IMR-90 (cell line): ENCODE data around the gene ZNF469. TPM values are rescaled to one million over a fixed set of nuclear protein-coding genes. Genes with fewer than 3 reads are reported as not detected.

Experiments
- ATAC-seq: fragments of 200-7000 bp; cut with Tn5 transposase; 2 replicates; pipeline ENCODE4 v1.9.1; 2020; ENCODE audit warnings: low read depth, mild to moderate bottlenecking, moderate library complexity
- BruUV-seq: library from RNA; stranded (reverse); fragments of 400-500 nt; replicated peaks from 2 replicates; lab custom pipeline; 2021; lab: Mats Ljungman, UMichigan
- CTCF ChIA-PET: fragments of 300-600 bp; formaldehyde crosslinking; extraction: SDS; loops from one replicate; lab custom pipeline; 2021; ENCODE audit warnings: antibody characterized with exemption; lab: Yijun Ruan, JAX
- POLR2A ChIA-PET: fragments of 300-600 bp; sonication (Branson Sonifier 250); formaldehyde crosslinking; loops from one replicate; lab custom pipeline; 2022; ENCODE audit warnings: antibody characterized with exemption; ENCODE audit not compliant: unreplicated experiment; lab: Charles Lee
- DNase-seq: peaks from one replicate; pipeline ENCODE4 v3.0.0; 2013
- H2AFZ ChIP-seq: replicated peaks from 2 replicates; pipeline ENCODE3; 2013; ENCODE audit warnings: low read length, mild to moderate bottlenecking; ENCODE audit not compliant: poor library complexity
- H2AK5ac ChIP-seq: 2 replicates; pipeline ENCODE4 v1.6.1; 2013; ENCODE audit warnings: low read depth, low read length, inconsistent platforms
- H2AK9ac ChIP-seq: replicated peaks from 2 replicates; pipeline ENCODE3; 2013; ENCODE audit warnings: mild to moderate bottlenecking, low read depth, low read length, moderate library complexity; ENCODE audit not compliant: poor library complexity
- H2BK120ac ChIP-seq: 2 replicates; pipeline ENCODE4 v1.6.1; 2013; ENCODE audit warnings: low read depth, low read length, inconsistent platforms
- H2BK15ac ChIP-seq: 3 replicates; pipeline ENCODE4 v1.6.1; 2013; ENCODE audit warnings: low read depth, low read length, inconsistent platforms
- H2BK20ac ChIP-seq: 2 replicates; pipeline ENCODE4 v1.6.1; 2013; ENCODE audit warnings: low read depth, mild to moderate bottlenecking, inconsistent platforms, low read length, moderate library complexity
- H2BK5ac ChIP-seq: 2 replicates; pipeline ENCODE4 v1.6.1; 2013; ENCODE audit warnings: mild to moderate bottlenecking, low read depth, low read length, inconsistent platforms; ENCODE audit not compliant: poor library complexity, severe bottlenecking
- H3K14ac ChIP-seq: replicated peaks from 2 replicates; pipeline ENCODE4 v1.6.1; 2013; ENCODE audit warnings: low read depth, low read length, inconsistent platforms
- H3K18ac ChIP-seq: 2 replicates; pipeline ENCODE4 v1.6.1; 2013; ENCODE audit warnings: low read depth, low read length, control low read depth
- H3K23ac ChIP-seq: 2 replicates; pipeline ENCODE4 v1.6.1; 2013; ENCODE audit warnings: low read depth, low read length, inconsistent platforms
- H3K27ac ChIP-seq: 2 replicates; pipeline ENCODE4 v1.5.1; 2013; ENCODE audit warnings: mild to moderate bottlenecking, control low read depth, low read length; ENCODE audit not compliant: insufficient read depth
- H3K27me3 ChIP-seq: 2 replicates; pipeline ENCODE4 v1.6.1; 2013; ENCODE audit warnings: low read length; ENCODE audit not compliant: control insufficient read depth, insufficient read depth
- H3K36me3 ChIP-seq: 2 replicates; pipeline ENCODE4 v1.6.1; 2013; ENCODE audit warnings: low read length, mixed read lengths; ENCODE audit not compliant: control insufficient read depth, insufficient read depth
- H3K4ac ChIP-seq: 2 replicates; pipeline ENCODE4 v1.6.1; 2013; ENCODE audit warnings: low read depth, low read length, inconsistent platforms
- H3K4me1 ChIP-seq: 2 replicates; pipeline ENCODE4 v1.6.1; 2013; ENCODE audit warnings: low read length, mixed read lengths; ENCODE audit not compliant: control insufficient read depth, insufficient read depth
- H3K4me2 ChIP-seq: 2 replicates; pipeline ENCODE4 v1.6.1; 2013; ENCODE audit warnings: low read depth, mild to moderate bottlenecking, control low read depth, low read length, moderate library complexity
- H3K4me3 ChIP-seq: 2 replicates; pipeline ENCODE4 v1.5.1; 2013; ENCODE audit warnings: low read depth, mild to moderate bottlenecking, control low read depth, low read length, moderate library complexity; ENCODE audit not compliant: insufficient read depth
- H3K56ac ChIP-seq: 2 replicates; pipeline ENCODE4 v1.6.1; 2013; ENCODE audit warnings: low read length, inconsistent platforms; ENCODE audit not compliant: insufficient read depth; ENCODE audit errors: extremely low read depth
- H3K79me1 ChIP-seq, 2 experiments: 2 replicates each; pipeline ENCODE4 v1.6.1; 2013; ENCODE audit warnings: low read length in 2 of 2, inconsistent platforms in 1 of 2, low read depth in 1 of 2
- H3K9ac ChIP-seq: 2 replicates; pipeline ENCODE4 v1.6.1; 2013; ENCODE audit warnings: low read depth, low read length, control low read depth
- H3K9me1 ChIP-seq: 2 replicates; pipeline ENCODE4 v1.6.1; 2013; ENCODE audit warnings: low read length, inconsistent platforms; ENCODE audit not compliant: insufficient read depth
- H3K9me3 ChIP-seq: 2 replicates; pipeline ENCODE4 v1.6.1; 2013; ENCODE audit warnings: low read length; ENCODE audit not compliant: control insufficient read depth, insufficient read depth
- H4K20me1 ChIP-seq: 2 replicates; pipeline ENCODE4 v1.6.1; 2013; ENCODE audit warnings: low read length, inconsistent platforms; ENCODE audit not compliant: insufficient read depth
- H4K5ac ChIP-seq: 2 replicates; pipeline ENCODE4 v1.6.1; 2013; ENCODE audit warnings: mild to moderate bottlenecking, low read depth, low read length, control low read depth
- H4K8ac ChIP-seq, 2 experiments: 2 replicates each; pipeline ENCODE4 v1.6.1; 2013; ENCODE audit warnings: low read depth in 2 of 2, low read length in 2 of 2, control low read depth in 1 of 2, inconsistent platforms in 1 of 2
- H4K91ac ChIP-seq: 2 replicates; pipeline ENCODE4 v1.6.1; 2013; ENCODE audit warnings: low read depth, low read length, inconsistent platforms; ENCODE audit not compliant: insufficient read depth
- BHLHE40 ChIP-seq: fragments of 150-350 bp; IDR thresholded peaks from 2 replicates; pipeline ENCODE4 v1.6.1; 2016; ENCODE audit warnings: mild to moderate bottlenecking, low read depth, low read length
- CEBPB ChIP-seq: IDR thresholded peaks from 2 replicates; pipeline ENCODE4 v1.6.1; 2012; ENCODE audit warnings: low read depth, low read length, improper control_type of control experiment
- CHD1 ChIP-seq: IDR thresholded peaks from 2 replicates; pipeline ENCODE4 v1.6.1; 2012; ENCODE audit warnings: low read depth, low read length, improper control_type of control experiment
- MAFK ChIP-seq: IDR thresholded peaks from 2 replicates; pipeline ENCODE4 v1.6.1; 2012; ENCODE audit warnings: low read depth, low read length, improper control_type of control experiment
- MAZ ChIP-seq: IDR thresholded peaks from 2 replicates; pipeline ENCODE4 v1.6.1; 2012; ENCODE audit warnings: low read depth, mild to moderate bottlenecking, low read length, improper control_type of control experiment, moderate library complexity, borderline replicate concordance
- MXI1 ChIP-seq: IDR thresholded peaks from 2 replicates; pipeline ENCODE4 v1.6.1; 2012; ENCODE audit warnings: low read depth, mild to moderate bottlenecking, low read length, moderate library complexity, borderline replicate concordance
- NFE2L2 ChIP-seq: fragments of 150-350 bp; IDR thresholded peaks from 2 replicates; pipeline ENCODE4 v1.6.1; 2016; ENCODE audit warnings: low read depth, mild to moderate bottlenecking, low read length
- POLR2A ChIP-seq: IDR thresholded peaks from 2 replicates; pipeline ENCODE4 v1.6.1; 2012; ENCODE audit warnings: mild to moderate bottlenecking, low read depth, low read length
- RAD21 ChIP-seq: IDR thresholded peaks from 2 replicates; pipeline ENCODE4 v1.6.1; 2012; ENCODE audit warnings: low read length, improper control_type of control experiment
- RCOR1 ChIP-seq: IDR thresholded peaks from 2 replicates; pipeline ENCODE4 v1.6.1; 2012; ENCODE audit warnings: mild to moderate bottlenecking, low read length, improper control_type of control experiment; ENCODE audit not compliant: insufficient replicate concordance
- RFX5 ChIP-seq: IDR thresholded peaks from 2 replicates; pipeline ENCODE4 v1.8.0; 2012; ENCODE audit warnings: low read depth, mild to moderate bottlenecking, low read length, moderate library complexity
- SMC3 ChIP-seq: fragments of 150-350 bp; IDR thresholded peaks from 2 replicates; pipeline ENCODE4 v1.6.1; 2016; ENCODE audit warnings: low read depth, mild to moderate bottlenecking, antibody characterized with exemption, low read length, moderate library complexity
- WGBS, 2 experiments: methylation state at CpG; one replicate each; pipeline versions ENCODE4 v1.1.5 to v1.1.7; 2013; ENCODE audit warnings: missing lambda C conversion rate in 2 of 2; ENCODE audit not compliant: insufficient read length in 1 of 2; ENCODE audit errors: extremely low coverage in 2 of 2; 5-methylcytosine and 5-hydroxymethylcytosine counted together
- dilution Hi-C: fragments of 300-500 bp; cut with HindIII; formaldehyde crosslinking; loops from one replicate; pipeline ENCODE4 v1.14.3; 2018; ENCODE audit warnings: low sequenced_read_pairs; ENCODE audit not compliant: unreplicated experiment
- in situ Hi-C: fragments of 300-500 bp; cut with MboI; formaldehyde crosslinking; loops from 3 replicates; pipeline ENCODE4 v1.14.3; 2019; ENCODE audit warnings: low sequenced_read_pairs, inconsistent platforms, mixed read lengths
- intact Hi-C: fragments of 100-400 bp; cut with micrococcal nuclease; formaldehyde crosslinking; loops from 2 replicates; pipeline ENCODE4 v1.10.0; 2022
- polyA plus RNA-seq, 3 experiments: library from polyadenylated mRNA; depleted of rRNA; stranded (reverse); fragments of >200 nt; gene quantifications; 2 replicates each; pipeline ENCODE4 v1.2.3, GENCODE V29; 2012; ENCODE audit warnings: low replicate concordance in 1 of 3
- total RNA-seq: library from RNA; depleted of rRNA; stranded (reverse); fragments of >200 nt; gene quantifications from 2 replicates; pipeline ENCODE4 v1.2.3, GENCODE V29; 2012
- TF ChIP-seq, protein P1 (sequence below): fragments of 150-350 bp; IDR thresholded peaks from 2 replicates; pipeline ENCODE4 v1.6.1; 2017; ENCODE audit warnings: mild to moderate bottlenecking, antibody characterized with exemption, low read length, low read depth
- TF ChIP-seq, protein P2 (sequence below): conservative IDR thresholded peaks from 2 replicates; pipeline ENCODE4 v1.5.1; 2012; ENCODE audit warnings: mild to moderate bottlenecking, low read depth, low read length, improper control_type of control experiment
- TF ChIP-seq, protein P3 (sequence below): fragments of 150-350 bp; IDR thresholded peaks from 2 replicates; pipeline ENCODE4 v1.6.1; 2016; ENCODE audit warnings: low read depth, mild to moderate bottlenecking, low read length, moderate library complexity, borderline replicate concordance

Gene ZNF469
- total and polyA plus RNA-seq, 2 of the 4 experiments (the other 2 are of a cell fraction), result 1.1 to 13.3 TPM

- TF ChIP-seq RAD21 (no peak), MAZ (no peak), RCOR1 (no peak)
Observed at GRCh38 chr16:88418869-88419268, 36.1 kb downstream of the ZNF469 start (continued).

DNA sequence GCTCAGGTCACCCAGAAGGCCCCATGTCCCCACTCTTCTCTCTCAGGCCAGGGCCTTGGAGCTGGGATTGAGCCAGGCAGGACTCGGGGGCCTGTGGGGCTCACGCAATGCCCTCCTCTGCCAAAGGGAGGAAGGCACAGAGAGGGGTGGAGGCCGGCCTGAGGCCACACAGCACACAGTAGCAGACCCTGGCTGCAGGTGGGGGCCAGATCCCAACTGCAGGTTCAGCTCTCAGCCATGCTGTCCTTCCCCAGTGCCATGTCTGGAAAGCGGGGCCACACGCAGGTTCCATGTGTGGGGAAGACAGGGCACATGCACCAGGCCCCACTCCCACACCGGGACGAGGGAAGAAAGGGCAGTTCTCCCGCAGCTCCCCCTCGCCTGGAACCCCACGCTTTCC lies 37.0 kb downstream of the ZNF469 start:
- Histone ChIP-seq H3K4ac (no peak overlapping the region), H3K4me3 (no peak overlapping the region), H3K79me1 (peaks cover 26 to 96% of the 10 kb centered on the region in 2 experiments), H3K9me3 (no peaks in the 10 kb centered on the region), H4K91ac (no peak overlapping the region), H4K8ac (no peak overlapping the region; a peak in 1 of 4 replicates), H3K18ac (no peak overlapping the region), H3K56ac (no peak overlapping the region), H3K36me3 (peaks cover 57% of the 10 kb centered on the region), H4K5ac (no peak overlapping the region), H3K9me1 (peaks cover 26% of the 10 kb centered on the region), H2BK20ac (no peak overlapping the region), H3K27me3 (no peaks in the 10 kb centered on the region), H2BK5ac (no peak overlapping the region), H2BK120ac (no peak overlapping the region), H3K4me2 (no peak overlapping the region), H2AK5ac (no peak overlapping the region), H3K4me1 (no peaks in the 10 kb centered on the region; the same call in none of the 2 replicates), H2AK9ac (no peak overlapping the region), H3K27ac (no peak overlapping the region), H4K20me1 (peaks cover 99% of the 10 kb centered on the region), H2AFZ (no peak overlapping the region), H2BK15ac (no peak overlapping the region), H3K14ac (no peak overlapping the region), H3K9ac (no peak overlapping the region), H3K23ac (no peak overlapping the region)
- intact Hi-C loops, result no loop called here
- DNase-seq (no peak), ATAC-seq (no peak)
- dilution Hi-C loops, result no loop called here
- TF ChIP-seq SMC3 (no peak), MXI1 (no peak), RFX5 (no peak), BHLHE40 (no peak), MAZ (no peak), RAD21 (no peak), POLR2A (no peak), CEBPB (no peak), CHD1 (no peak), MAFK (no peak), NFE2L2 (no peak)
- TF ChIP-seq, protein P1, sequence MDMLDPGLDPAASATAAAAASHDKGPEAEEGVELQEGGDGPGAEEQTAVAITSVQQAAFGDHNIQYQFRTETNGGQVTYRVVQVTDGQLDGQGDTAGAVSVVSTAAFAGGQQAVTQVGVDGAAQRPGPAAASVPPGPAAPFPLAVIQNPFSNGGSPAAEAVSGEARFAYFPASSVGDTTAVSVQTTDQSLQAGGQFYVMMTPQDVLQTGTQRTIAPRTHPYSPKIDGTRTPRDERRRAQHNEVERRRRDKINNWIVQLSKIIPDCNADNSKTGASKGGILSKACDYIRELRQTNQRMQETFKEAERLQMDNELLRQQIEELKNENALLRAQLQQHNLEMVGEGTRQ, result no peak
- TF ChIP-seq, protein P2, sequence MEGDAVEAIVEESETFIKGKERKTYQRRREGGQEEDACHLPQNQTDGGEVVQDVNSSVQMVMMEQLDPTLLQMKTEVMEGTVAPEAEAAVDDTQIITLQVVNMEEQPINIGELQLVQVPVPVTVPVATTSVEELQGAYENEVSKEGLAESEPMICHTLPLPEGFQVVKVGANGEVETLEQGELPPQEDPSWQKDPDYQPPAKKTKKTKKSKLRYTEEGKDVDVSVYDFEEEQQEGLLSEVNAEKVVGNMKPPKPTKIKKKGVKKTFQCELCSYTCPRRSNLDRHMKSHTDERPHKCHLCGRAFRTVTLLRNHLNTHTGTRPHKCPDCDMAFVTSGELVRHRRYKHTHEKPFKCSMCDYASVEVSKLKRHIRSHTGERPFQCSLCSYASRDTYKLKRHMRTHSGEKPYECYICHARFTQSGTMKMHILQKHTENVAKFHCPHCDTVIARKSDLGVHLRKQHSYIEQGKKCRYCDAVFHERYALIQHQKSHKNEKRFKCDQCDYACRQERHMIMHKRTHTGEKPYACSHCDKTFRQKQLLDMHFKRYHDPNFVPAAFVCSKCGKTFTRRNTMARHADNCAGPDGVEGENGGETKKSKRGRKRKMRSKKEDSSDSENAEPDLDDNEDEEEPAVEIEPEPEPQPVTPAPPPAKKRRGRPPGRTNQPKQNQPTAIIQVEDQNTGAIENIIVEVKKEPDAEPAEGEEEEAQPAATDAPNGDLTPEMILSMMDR, result no peak
- TF ChIP-seq, protein P3, sequence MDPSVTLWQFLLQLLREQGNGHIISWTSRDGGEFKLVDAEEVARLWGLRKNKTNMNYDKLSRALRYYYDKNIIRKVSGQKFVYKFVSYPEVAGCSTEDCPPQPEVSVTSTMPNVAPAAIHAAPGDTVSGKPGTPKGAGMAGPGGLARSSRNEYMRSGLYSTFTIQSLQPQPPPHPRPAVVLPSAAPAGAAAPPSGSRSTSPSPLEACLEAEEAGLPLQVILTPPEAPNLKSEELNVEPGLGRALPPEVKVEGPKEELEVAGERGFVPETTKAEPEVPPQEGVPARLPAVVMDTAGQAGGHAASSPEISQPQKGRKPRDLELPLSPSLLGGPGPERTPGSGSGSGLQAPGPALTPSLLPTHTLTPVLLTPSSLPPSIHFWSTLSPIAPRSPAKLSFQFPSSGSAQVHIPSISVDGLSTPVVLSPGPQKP, result no peak
- in situ Hi-C loops, result no loop called here
- no CpG with 5 or more reads among the region's 10 CpGs for WGBS, 2 experiments
- no TSS peak for BruUV-seq
- POLR2A ChIA-PET, result no interaction called here
- CTCF ChIA-PET, result no interaction called here
